Osteocyte (in vitro differentiated cells): ENCODE data around the gene MAN2A1. TPM values are rescaled to one million over a fixed set of nuclear protein-coding genes. Genes with fewer than 3 reads are reported as not detected.

Source experiments
- DNase-seq: peaks from one replicate; pipeline ENCODE4 v3.0.0; 2021; ENCODE audit warnings: mixed read lengths; ENCODE audit not compliant: unreplicated experiment; ENCODE audit errors: extremely low spot score
- H3K27ac Mint-ChIP-seq: one replicate; pipeline ENCODE4 v1.8.0; 2021; ENCODE audit warnings: mild to moderate bottlenecking, mixed read lengths; ENCODE audit not compliant: unreplicated experiment
- H3K27me3 Mint-ChIP-seq: one replicate; pipeline ENCODE4 v1.8.0; 2021; ENCODE audit warnings: mixed read lengths; ENCODE audit not compliant: unreplicated experiment
- H3K36me3 Mint-ChIP-seq: one replicate; pipeline ENCODE4 v1.8.0; 2021; ENCODE audit warnings: mixed read lengths; ENCODE audit not compliant: unreplicated experiment
- H3K4me1 Mint-ChIP-seq: one replicate; pipeline ENCODE4 v1.8.0; 2021; ENCODE audit warnings: mixed read lengths; ENCODE audit not compliant: unreplicated experiment
- H3K4me3 Mint-ChIP-seq: one replicate; pipeline ENCODE4 v1.8.0; 2021; ENCODE audit warnings: mild to moderate bottlenecking, moderate library complexity, mixed read lengths; ENCODE audit not compliant: unreplicated experiment
- H3K9me3 Mint-ChIP-seq: one replicate; pipeline ENCODE4 v1.8.0; 2021; ENCODE audit warnings: mixed read lengths; ENCODE audit not compliant: unreplicated experiment
- CTCF ChIP-seq: fragments of 200-600 bp; sonication (generic); IDR thresholded peaks from 2 replicates; pipeline ENCODE4 v1.5.0; 2021; ENCODE audit warnings: antibody characterized with exemption, mild to moderate bottlenecking, moderate library complexity
- total RNA-seq: library from RNA; stranded (reverse); gene quantifications from 2 replicates; pipeline ENCODE4 v1.2.1, GENCODE V29; 2021

The MAN2A1 gene
- total RNA-seq, 1 donor from 2014 or later, result 139 TPM

- no peak overlapping the region for H3K27ac Mint-ChIP-seq
- no peak for TF ChIP-seq CTCF
- peaks cover 53% of the 10 kb centered on the region for H3K4me1 Mint-ChIP-seq
- H3K4me3 Mint-ChIP-seq, result no peak overlapping the region
- H3K36me3 Mint-ChIP-seq, result peaks cover 10% of the 10 kb centered on the region
- H3K27me3 Mint-ChIP-seq, result no peaks in the 10 kb centered on the region
- no peaks in the 10 kb centered on the region for H3K9me3 Mint-ChIP-seq
- DNase-seq, result no peak
Measured at GRCh38 chr5:109703829-109704228, 14.1 kb downstream of the MAN2A1 start.

DNA sequence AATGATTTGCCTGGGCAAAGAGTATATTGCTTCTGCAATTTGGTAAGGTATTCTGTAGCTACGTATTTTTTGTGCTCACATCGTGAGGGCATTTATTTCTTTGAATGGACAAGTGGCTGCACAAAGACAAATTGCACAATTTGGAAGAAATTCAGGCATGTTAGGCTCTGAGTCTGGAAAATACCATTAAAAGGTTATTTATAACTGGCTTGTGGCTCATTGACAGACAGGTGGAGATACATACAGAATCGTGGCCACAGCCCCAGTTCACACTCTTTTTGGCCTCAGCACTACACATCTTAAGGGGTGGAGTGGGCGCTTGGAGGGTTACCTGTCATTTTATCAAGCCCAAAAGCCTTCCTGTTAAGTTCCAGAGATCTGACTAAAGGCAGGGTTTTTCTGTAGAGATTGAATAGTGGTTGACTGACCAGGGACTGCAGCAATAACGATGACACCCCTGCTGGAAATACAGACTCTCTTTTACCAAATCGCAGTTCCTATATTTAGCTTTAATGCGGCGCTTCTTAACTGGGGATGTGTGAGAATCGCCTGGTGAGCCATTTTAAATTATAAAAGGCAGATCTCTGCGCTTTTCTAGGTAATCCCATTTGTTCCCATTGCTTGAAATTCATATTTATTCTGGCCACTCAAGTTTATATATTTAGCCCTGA is 14.7 kb downstream of the MAN2A1 start:
- H3K27ac Mint-ChIP-seq, result peak overlapping the region; percentile 20
- peaks cover 49% of the 10 kb centered on the region for H3K4me1 Mint-ChIP-seq
- peaks cover 7% of the 10 kb centered on the region for H3K36me3 Mint-ChIP-seq
- no peak for DNase-seq
- H3K4me3 Mint-ChIP-seq, result no peak overlapping the region
- H3K27me3 Mint-ChIP-seq, result no peaks in the 10 kb centered on the region
- TF ChIP-seq CTCF, result no peak
- H3K9me3 Mint-ChIP-seq, result no peaks in the 10 kb centered on the region

DNA sequence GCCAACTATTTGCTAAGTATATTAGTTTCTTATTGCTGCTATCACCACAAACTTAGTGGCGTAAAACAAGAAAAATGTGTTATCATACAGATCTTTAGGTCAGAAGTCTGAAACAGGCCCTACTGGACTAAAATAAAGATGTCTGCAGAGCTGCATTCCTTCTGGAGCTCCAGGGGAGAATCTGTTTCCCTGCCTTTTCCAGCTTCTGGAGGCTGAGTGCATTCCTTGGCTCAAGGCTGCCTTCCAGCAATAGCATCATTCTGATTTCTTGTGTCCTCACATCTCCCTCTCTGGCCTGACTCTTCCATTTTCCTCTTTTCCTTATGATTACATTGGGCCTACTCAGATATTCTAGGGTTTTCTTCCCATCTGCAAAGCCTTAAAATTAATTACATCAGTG is 15.9 kb downstream of the MAN2A1 start:
- peak overlapping the region; percentile 45 for H3K27ac Mint-ChIP-seq
- no peaks in the 10 kb centered on the region for H3K27me3 Mint-ChIP-seq
- H3K4me3 Mint-ChIP-seq, result no peak overlapping the region
- DNase-seq, result no peak
- peaks cover 44% of the 10 kb centered on the region for H3K4me1 Mint-ChIP-seq
- H3K9me3 Mint-ChIP-seq, result no peaks in the 10 kb centered on the region
- peaks cover 2% of the 10 kb centered on the region for H3K36me3 Mint-ChIP-seq
- no peak for TF ChIP-seq CTCF

- Mint-ChIP-seq H3K27me3 (no peaks in the 10 kb centered on the region), H3K9me3 (no peaks in the 10 kb centered on the region), H3K4me1 (peaks cover 41% of the 10 kb centered on the region), H3K36me3 (peaks cover 2% of the 10 kb centered on the region), H3K27ac (peak overlapping the region; percentile 45), H3K4me3 (no peak overlapping the region)
- no peak for TF ChIP-seq CTCF
- no peak for DNase-seq
Measured at GRCh38 chr5:109706095-109706494, 16.4 kb downstream of the MAN2A1 start.

- Mint-ChIP-seq H3K27ac (no peak overlapping the region), H3K9me3 (no peaks in the 10 kb centered on the region), H3K4me1 (peaks cover 30% of the 10 kb centered on the region), H3K36me3 (peaks cover 2% of the 10 kb centered on the region), H3K27me3 (no peaks in the 10 kb centered on the region), H3K4me3 (no peak overlapping the region)
- no peak for TF ChIP-seq CTCF
- DNase-seq, result no peak
Measured at GRCh38 chr5:109707531-109707930, 17.8 kb downstream of the MAN2A1 start.
